Smooth muscle cell (in vitro differentiated cells): ENCODE measurements around the gene ACVRL1. TPM values are rescaled to one million over a fixed set of nuclear protein-coding genes. Genes with fewer than 3 reads are reported as not detected.

ENCODE experiments used
- DNase-seq: peaks from one replicate; lab custom pipeline; 2025; ENCODE audit not compliant: unreplicated experiment; lab: John Stamatoyannopoulos, UW
- H2AFZ ChIP-seq: fragments of 200-600 bp; sonication (generic); 2 replicates; pipeline ENCODE4 v1.6.0; 2016; ENCODE audit warnings: antibody characterized with exemption, low read depth, mild to moderate bottlenecking
- H3F3A ChIP-seq: fragments of 200-600 bp; sonication (generic); 2 replicates; pipeline ENCODE4 v1.6.0; 2017; ENCODE audit warnings: antibody characterized with exemption, low read depth
- H3K27ac ChIP-seq: fragments of 200-600 bp; sonication (generic); 2 replicates; pipeline ENCODE4 v1.5.1; 2016; ENCODE audit warnings: low read depth, mild to moderate bottlenecking
- H3K27me3 ChIP-seq: fragments of 200-600 bp; sonication (generic); 2 replicates; pipeline ENCODE4 v1.6.1; 2016; ENCODE audit warnings: low read depth, mild to moderate bottlenecking
- H3K36me3 ChIP-seq: fragments of 200-600 bp; sonication (generic); 2 replicates; pipeline ENCODE4 v1.5.1; 2016; ENCODE audit warnings: low read depth
- H3K4me1 ChIP-seq: fragments of 200-600 bp; sonication (generic); 2 replicates; pipeline ENCODE4 v1.5.1; 2016; ENCODE audit warnings: low read depth
- H3K4me2 ChIP-seq: fragments of 200-600 bp; sonication (generic); 2 replicates; pipeline ENCODE4 v1.6.0; 2016; ENCODE audit warnings: mild to moderate bottlenecking
- H3K4me3 ChIP-seq: fragments of 200-600 bp; sonication (generic); 2 replicates; pipeline ENCODE4 v1.5.1; 2016; ENCODE audit warnings: mild to moderate bottlenecking
- H3K79me2 ChIP-seq: fragments of 200-600 bp; sonication (generic); 2 replicates; pipeline ENCODE4 v1.6.0; 2016; ENCODE audit warnings: low read depth, mild to moderate bottlenecking
- H3K9ac ChIP-seq: fragments of 200-600 bp; sonication (generic); 2 replicates; pipeline ENCODE4 v1.6.0; 2016; ENCODE audit warnings: low read depth
- H3K9me3 ChIP-seq: fragments of 200-600 bp; sonication (generic); replicated peaks from 2 replicates; pipeline ENCODE4 v1.5.1; 2016; ENCODE audit warnings: low read depth
- H4K20me1 ChIP-seq: fragments of 200-600 bp; sonication (generic); 2 replicates; pipeline ENCODE4 v1.6.0; 2016; ENCODE audit warnings: low read depth
- WGBS: methylation state at CpG from one replicate; pipeline ENCODE4 v1.1.7; 2016; ENCODE audit warnings: low lambda C conversion rate; 5-methylcytosine and 5-hydroxymethylcytosine counted together
- polyA plus RNA-seq: library from polyadenylated mRNA; unstranded; fragments of >200 nt; fragmentation: Nextera tagmentation; extraction: Ambion mirVana; gene quantifications from 2 replicates; pipeline ENCODE4 v1.2.1, GENCODE V29; 2016
- total RNA-seq: library from RNA; depleted of rRNA; stranded (reverse); fragments of >200 nt; gene quantifications from 2 replicates; pipeline ENCODE4 v1.2.3, GENCODE V29; 2014
- TF ChIP-seq, protein P1 (sequence below): fragments of 200-600 bp; sonication (generic); IDR thresholded peaks from 2 replicates; pipeline ENCODE4 v1.5.1; 2017; ENCODE audit warnings: borderline replicate concordance, mild to moderate bottlenecking, antibody characterized with exemption; ENCODE audit not compliant: insufficient read depth, poor library complexity, severe bottlenecking

Gene ACVRL1
- total and polyA plus RNA-seq, 2 experiments from 2014 or later, result 8.4 to 10.4 TPM

DNA sequence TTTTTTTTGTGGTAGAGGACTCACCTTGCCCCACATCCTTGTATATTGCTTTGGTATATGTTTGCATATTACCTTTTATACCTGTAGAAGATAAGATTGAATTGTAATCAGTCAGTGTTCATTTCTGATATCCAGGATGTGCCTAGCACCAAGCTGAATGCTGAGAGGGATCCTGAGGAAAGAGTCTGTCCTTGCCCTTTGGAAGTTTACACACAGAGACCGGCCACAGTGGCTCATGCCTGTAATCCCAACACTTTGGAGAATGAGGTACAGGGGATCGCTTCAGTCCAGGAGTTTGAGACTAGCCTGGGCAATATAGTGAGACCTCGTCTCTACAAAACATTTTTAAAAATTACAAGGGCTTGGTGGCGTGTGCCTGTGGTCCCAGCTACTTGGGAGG lies 52.6 kb downstream of the ACVRL1 start:
- H4K20me1 ChIP-seq, result peaks cover 77% of the 10 kb centered on the region
- H3K9ac ChIP-seq, result no peak overlapping the region
- peaks cover 86% of the 10 kb centered on the region for H3K79me2 ChIP-seq
- no peak overlapping the region for H3K27ac ChIP-seq
- H3K36me3 ChIP-seq, result no peaks in the 10 kb centered on the region
- H3K27me3 ChIP-seq, result no peaks in the 10 kb centered on the region
- H3K9me3 ChIP-seq, result no peaks in the 10 kb centered on the region
- no peak overlapping the region for H3K4me2 ChIP-seq
- no peaks in the 10 kb centered on the region for H3K4me1 ChIP-seq
- WGBS, result 100% methylated on average over 4 of the region's 4 CpGs
- H3K4me3 ChIP-seq, result no peak overlapping the region
- no peak for DNase-seq
- peaks cover 3% of the 10 kb centered on the region for H3F3A ChIP-seq
- TF ChIP-seq, protein P1, sequence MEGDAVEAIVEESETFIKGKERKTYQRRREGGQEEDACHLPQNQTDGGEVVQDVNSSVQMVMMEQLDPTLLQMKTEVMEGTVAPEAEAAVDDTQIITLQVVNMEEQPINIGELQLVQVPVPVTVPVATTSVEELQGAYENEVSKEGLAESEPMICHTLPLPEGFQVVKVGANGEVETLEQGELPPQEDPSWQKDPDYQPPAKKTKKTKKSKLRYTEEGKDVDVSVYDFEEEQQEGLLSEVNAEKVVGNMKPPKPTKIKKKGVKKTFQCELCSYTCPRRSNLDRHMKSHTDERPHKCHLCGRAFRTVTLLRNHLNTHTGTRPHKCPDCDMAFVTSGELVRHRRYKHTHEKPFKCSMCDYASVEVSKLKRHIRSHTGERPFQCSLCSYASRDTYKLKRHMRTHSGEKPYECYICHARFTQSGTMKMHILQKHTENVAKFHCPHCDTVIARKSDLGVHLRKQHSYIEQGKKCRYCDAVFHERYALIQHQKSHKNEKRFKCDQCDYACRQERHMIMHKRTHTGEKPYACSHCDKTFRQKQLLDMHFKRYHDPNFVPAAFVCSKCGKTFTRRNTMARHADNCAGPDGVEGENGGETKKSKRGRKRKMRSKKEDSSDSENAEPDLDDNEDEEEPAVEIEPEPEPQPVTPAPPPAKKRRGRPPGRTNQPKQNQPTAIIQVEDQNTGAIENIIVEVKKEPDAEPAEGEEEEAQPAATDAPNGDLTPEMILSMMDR, result no peak
- no peak overlapping the region for H2AFZ ChIP-seq

DNA sequence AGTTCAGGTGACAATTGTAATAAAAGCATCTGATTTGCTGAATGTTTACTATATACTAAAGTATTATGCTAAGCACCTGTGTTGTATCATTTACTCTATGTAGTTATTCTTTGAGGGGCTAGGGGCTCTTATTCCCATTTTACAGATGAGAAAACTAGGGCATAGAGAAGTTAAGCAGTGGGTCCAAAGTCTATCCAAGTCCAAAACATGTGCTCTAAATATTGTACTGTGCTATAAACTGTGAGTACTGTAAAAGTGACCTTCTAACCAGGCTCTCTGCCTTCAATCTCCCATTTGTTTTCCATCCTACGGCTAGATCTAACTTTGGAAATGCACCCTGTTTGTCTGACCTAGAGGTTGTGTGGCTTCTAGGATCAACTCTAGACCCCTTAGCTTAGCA lies 53.2 kb downstream of the ACVRL1 start:
- DNase-seq, result no peak
- no peaks in the 10 kb centered on the region for H3K9me3 ChIP-seq
- peaks cover 86% of the 10 kb centered on the region for H3K79me2 ChIP-seq
- H3K27ac ChIP-seq, result no peak overlapping the region
- no peak overlapping the region for H3K4me3 ChIP-seq
- H2AFZ ChIP-seq, result no peak overlapping the region
- H3K27me3 ChIP-seq, result no peaks in the 10 kb centered on the region
- H3K4me1 ChIP-seq, result no peaks in the 10 kb centered on the region
- WGBS, result 80% methylated on average over 1 of the region's 1 CpG
- H3K36me3 ChIP-seq, result no peaks in the 10 kb centered on the region
- no peaks in the 10 kb centered on the region for H3F3A ChIP-seq
- TF ChIP-seq, protein P1, result no peak
- no peak overlapping the region for H3K9ac ChIP-seq
- no peak overlapping the region for H3K4me2 ChIP-seq
- peaks cover 72% of the 10 kb centered on the region for H4K20me1 ChIP-seq

DNA sequence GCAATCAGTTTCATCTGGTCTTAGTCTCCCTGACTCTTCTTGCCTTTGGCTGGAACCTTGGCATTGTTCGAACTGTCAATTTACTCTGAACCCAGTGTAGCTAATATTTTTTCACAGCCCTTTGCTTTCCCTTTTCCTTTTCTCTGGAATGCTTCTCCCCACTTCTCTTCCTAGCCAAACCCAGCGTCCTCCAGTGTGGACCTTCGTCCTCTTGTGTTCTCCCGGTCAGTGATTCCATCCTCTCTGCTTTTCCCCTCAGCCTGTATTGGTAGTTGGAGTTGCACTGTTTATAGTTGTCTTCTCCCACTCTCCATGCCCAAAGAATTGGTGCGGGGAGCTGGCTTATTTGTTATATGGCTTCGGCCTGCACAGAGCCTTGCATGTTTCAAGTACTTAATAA lies 53.6 kb downstream of the ACVRL1 start:
- 96% methylated on average over 6 of the region's 6 CpGs for WGBS

DNA sequence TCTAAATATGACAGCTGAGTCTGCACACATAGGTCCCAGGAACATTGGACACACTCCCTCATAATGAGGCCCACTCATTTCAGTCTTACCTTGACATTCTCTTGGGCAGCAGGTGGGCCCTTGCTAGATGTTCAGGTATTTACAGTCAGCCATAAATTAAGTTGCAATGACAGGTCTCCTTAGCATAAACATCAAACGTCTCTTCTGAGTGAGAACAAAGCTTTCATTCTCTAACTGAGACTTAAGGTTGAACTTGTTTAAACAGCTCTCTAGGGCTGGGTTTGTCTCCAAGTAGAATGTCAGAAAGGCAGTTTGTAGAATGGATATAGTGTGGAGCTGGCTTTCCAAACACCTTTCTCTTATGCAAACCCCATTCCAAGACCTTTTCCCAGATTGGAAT lies 54.5 kb downstream of the ACVRL1 start:
- H3K4me1 ChIP-seq, result no peaks in the 10 kb centered on the region
- DNase-seq, result no peak
- peak overlapping the region; percentile 0 for H3K4me2 ChIP-seq
- peaks cover 66% of the 10 kb centered on the region for H4K20me1 ChIP-seq
- H3K27me3 ChIP-seq, result no peaks in the 10 kb centered on the region
- 26% methylated on average over 1 of the region's 1 CpG for WGBS
- H3K79me2 ChIP-seq, result peaks cover 86% of the 10 kb centered on the region
- no peak overlapping the region for H3K9ac ChIP-seq
- no peak overlapping the region for H2AFZ ChIP-seq
- no peaks in the 10 kb centered on the region for H3K36me3 ChIP-seq
- no peaks in the 10 kb centered on the region for H3K9me3 ChIP-seq
- H3F3A ChIP-seq, result no peaks in the 10 kb centered on the region
- peak overlapping the region; percentile 59 for H3K27ac ChIP-seq
- TF ChIP-seq, protein P1, result no peak
- H3K4me3 ChIP-seq, result peak overlapping the region; percentile 7

More for the DNA sequence above, 53.6 kb downstream of the ACVRL1 start:
- no peak overlapping the region for H3K27ac ChIP-seq
- H3K36me3 ChIP-seq, result no peaks in the 10 kb centered on the region
- no peaks in the 10 kb centered on the region for H3K9me3 ChIP-seq
- H4K20me1 ChIP-seq, result peaks cover 70% of the 10 kb centered on the region
- TF ChIP-seq, protein P1, result no peak
- no peak overlapping the region for H3K4me3 ChIP-seq
- H3K79me2 ChIP-seq, result peaks cover 86% of the 10 kb centered on the region
- no peaks in the 10 kb centered on the region for H3K27me3 ChIP-seq
- H3F3A ChIP-seq, result no peaks in the 10 kb centered on the region
- DNase-seq, result no peak
- no peak overlapping the region for H2AFZ ChIP-seq
- H3K4me2 ChIP-seq, result no peak overlapping the region
- H3K9ac ChIP-seq, result no peak overlapping the region
- H3K4me1 ChIP-seq, result no peaks in the 10 kb centered on the region
